ENCODE measurements around the gene ALDH1L2.

ALDH1L2 gene

DNA sequence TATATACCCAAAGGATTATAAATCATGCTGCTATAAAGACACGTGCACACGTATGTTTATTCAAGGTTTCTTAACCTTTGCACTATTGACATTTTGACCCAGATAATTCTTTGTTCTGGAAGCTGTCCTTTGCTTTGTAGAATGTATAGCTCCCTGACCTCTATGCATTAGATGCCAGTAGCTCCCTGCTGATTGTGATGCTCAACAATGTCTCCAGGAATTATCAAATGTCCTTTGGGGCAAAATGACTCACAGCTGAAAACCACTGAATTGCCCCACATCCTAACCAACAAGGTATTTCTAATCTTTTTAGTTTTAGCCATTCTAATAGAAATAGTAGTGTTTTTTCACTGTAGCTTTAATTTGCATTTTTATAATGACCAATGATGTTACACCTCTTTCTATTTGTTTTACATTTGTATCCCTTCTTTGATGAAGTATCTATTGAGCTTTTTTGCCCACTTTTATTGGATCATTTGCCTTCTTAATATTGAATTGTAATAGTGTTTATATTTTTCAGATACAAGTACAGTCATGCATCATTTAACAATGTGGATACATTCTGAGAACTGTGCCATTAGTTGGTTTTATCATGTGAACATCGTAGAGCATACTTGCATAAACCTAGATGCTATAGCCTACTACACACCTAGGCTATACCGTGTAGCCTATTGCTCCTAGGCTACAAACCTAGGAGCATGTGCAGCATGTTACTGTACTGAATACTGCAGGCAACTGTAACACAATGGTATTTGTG, 108.5 kb downstream of the ALDH1L2 start:
- no peak for DNase-seq

GRCh38 chr12:104974626-104975290, 109.5 kb downstream of the ALDH1L2 start:
- no peak for DNase-seq

DNA sequence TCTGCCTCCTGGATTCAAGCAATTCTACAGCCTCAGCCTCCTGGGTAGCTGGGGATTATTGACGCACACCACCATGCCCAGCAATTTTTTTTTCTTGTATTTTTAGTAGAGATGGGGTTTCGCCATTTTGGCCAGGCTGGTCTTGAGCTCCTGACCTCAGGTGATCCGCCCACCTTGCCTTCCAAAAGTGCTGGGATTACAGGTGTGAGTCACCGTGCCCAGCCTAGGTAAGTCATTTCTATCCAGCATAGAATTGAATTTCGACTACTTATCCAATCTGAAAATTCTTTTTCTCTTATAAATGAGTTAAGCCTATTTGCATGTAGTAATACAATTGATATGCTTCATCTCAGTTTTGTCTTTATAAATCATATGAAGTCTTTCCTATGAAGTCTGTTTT, 111.0 kb downstream of the ALDH1L2 start:
- DNase-seq = no peak

- DNase-seq = no peak
Measured at GRCh38 chr12:104971306-104971705, 113.0 kb downstream of the ALDH1L2 start.
